GM18873 (cell line): Measurements from ENCODE around the gene ATP4B.

Source experiments
- ATAC-seq: cut with Tn5 transposase; IDR thresholded peaks from one replicate; pipeline ENCODE4 v1.9.1; 2021; ENCODE audit warnings: mild to moderate bottlenecking, moderate library complexity, moderate number of reproducible peaks; ENCODE audit not compliant: unreplicated experiment, low FRiP score

The ATP4B gene

GRCh38 chr13:113657851-113658741 lies at the start of gene ATP4B:
ATP4B (minus strand) TSS chr13:113658198; CDS start chr13:113658144, 54 bp downstream.
- ATAC-seq: no peak

- no peak for ATAC-seq
Measured at GRCh38 chr13:113672002-113672651, 14.1 kb upstream of the ATP4B start.

- ATAC-seq: no peak
Measured at GRCh38 chr13:113671066-113672001, 13.3 kb upstream of the ATP4B start.

- ATAC-seq: no peak
Measured at GRCh38 chr13:113670541-113670940, 12.5 kb upstream of the ATP4B start.

GRCh38 chr13:113669755-113670341 lies 11.8 kb upstream of the ATP4B start:
- no peak for ATAC-seq

- no peak for ATAC-seq
Measured at GRCh38 chr13:113669231-113669754, 11.3 kb upstream of the ATP4B start.

GRCh38 chr13:113668491-113668971 lies 10.5 kb upstream of the ATP4B start:
- ATAC-seq: no peak

- ATAC-seq: no peak
Measured at GRCh38 chr13:113667771-113668490, 9.9 kb upstream of the ATP4B start.

GRCh38 chr13:113666951-113667701 lies 9.1 kb upstream of the ATP4B start, which contains the start of gene GRK1:
GRK1 (plus strand) TSS chr13:113667219; CDS start chr13:113667387, 168 bp downstream.
- ATAC-seq: no peak

- no peak for ATAC-seq
Measured at GRCh38 chr13:113666329-113666670, 8.3 kb upstream of the ATP4B start.

- ATAC-seq: no peak
Measured at GRCh38 chr13:113665597-113666328, 7.8 kb upstream of the ATP4B start.

- ATAC-seq: no peak
Measured at GRCh38 chr13:113664751-113665596, 7.0 kb upstream of the ATP4B start.

GRCh38 chr13:113663934-113664333 lies 5.9 kb upstream of the ATP4B start:
- ATAC-seq: no peak

GRCh38 chr13:113661509-113661908 lies 3.5 kb upstream of the ATP4B start:
- no peak for ATAC-seq

- no peak for ATAC-seq
Measured at GRCh38 chr13:113660066-113660465, 2.1 kb upstream of the ATP4B start.

GRCh38 chr13:113659337-113659736 lies 1.3 kb upstream of the ATP4B start:
- ATAC-seq: no peak

- no peak for ATAC-seq
Measured at GRCh38 chr13:113658836-113659235, 838 bp upstream of the ATP4B start.
